ENCODE results near the gene ENTPD1.
"Not testable (repeated sequence)": the region's sequence is repeated elsewhere in the genome, so short reads cannot be mapped to it uniquely, and the experiment has no call there.

ENTPD1 gene

GRCh38 chr10:95759233-95759826, 3.4 kb downstream of the ENTPD1 start:
- DNase-seq, result no peak

- no peak for DNase-seq
Observed at GRCh38 chr10:95761939-95762492, 6.1 kb downstream of the ENTPD1 start.

DNA sequence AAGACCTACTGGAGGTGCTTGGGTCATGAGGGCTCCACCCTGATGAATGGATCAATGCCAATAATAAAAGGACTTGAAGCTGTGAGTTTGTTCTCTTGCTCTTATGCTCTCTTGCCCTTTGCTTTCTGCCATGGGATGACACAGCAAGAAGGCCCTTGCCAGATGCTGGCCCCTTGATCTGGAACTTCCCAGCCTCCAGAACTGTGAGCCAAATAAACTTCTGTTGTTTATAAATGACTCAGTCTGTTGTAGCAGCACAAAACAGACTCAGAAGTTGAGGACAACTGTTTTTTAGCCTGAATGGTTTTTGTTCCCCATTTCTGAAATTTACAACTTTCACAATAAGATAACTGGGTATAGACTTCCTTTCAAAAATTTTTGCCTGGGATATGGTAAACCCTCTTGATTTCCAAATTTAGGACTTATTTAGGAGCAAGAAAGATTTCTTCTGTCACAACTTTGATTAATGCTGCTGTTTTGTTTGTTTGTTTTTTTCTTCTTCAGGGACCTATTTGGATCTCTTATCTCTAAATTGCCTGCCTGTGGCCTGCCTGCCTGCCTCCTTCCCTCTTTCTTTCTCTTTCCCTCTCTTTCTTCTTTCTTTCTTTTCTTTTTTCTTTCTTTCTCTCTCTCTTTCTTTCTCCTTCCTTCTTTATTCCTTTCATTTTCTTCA, 12.1 kb downstream of the ENTPD1 start:
- DNase-seq, result peak; percentile 27 to 61

DNA sequence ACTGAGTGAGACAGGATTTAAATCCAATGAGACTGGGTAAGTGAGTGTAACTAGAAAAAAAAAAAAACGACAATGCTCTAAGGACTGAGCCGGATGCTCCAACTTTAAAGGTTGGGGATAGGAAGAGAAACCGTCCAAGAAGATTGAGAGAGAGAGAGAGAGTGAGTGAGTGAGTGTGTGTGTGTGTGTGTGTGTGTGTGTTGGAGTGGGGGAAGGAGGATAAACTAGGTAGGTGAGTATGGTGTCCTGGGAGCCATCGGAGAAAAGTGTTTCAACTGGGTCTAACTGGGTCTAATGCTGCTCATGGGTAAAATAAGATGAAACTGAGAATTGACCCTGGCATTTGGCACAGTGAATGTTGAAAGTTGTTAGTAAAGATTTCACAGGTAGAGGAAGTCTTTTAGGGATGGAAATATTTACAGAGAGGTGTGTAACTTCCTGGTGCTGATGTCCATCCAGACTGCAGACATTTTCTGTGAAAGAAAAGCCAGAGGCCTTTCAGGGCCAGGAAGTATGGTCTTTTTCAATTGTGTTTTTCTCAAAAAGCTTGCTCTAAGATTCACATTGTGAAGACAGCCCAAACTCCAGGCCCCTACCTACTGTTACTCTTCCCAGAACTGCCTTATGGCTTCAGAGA, 14.2 kb downstream of the ENTPD1 start:
- DNase-seq, result no peak

GRCh38 chr10:95773454-95773853, 17.5 kb downstream of the ENTPD1 start:
- DNase-seq, result not testable (repeated sequence)

GRCh38 chr10:95777638-95778037, 21.7 kb downstream of the ENTPD1 start:
- not testable (repeated sequence) for DNase-seq

DNA sequence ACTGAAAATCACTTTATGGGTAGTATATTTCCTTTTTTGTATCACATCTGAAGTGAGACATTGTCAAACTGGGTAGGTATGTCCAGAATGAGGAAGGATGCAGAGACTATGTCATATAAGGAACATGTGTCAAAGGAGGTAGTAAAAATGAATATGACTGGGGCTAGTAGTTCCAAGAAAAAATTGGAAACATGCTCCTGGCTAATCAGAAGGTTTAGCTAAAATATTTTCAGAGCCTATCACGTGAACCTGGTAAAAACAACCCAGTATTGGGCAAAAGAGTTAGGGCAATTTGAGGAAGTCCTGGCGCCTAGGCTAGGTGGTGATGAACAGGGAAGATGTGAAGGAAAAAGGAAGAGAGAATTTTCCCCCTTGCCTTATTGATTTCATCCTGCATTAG, 26.4 kb downstream of the ENTPD1 start:
- DNase-seq, result no peak

- peak in 1 of 2 donors; percentile 45 for DNase-seq
Observed at GRCh38 chr10:95783741-95784140, 27.8 kb downstream of the ENTPD1 start.

GRCh38 chr10:95784279-95784913, 28.4 kb downstream of the ENTPD1 start:
- no peak for DNase-seq

- DNase-seq, result no peak
Observed at GRCh38 chr10:95785317-95785716, 29.4 kb downstream of the ENTPD1 start.

DNA sequence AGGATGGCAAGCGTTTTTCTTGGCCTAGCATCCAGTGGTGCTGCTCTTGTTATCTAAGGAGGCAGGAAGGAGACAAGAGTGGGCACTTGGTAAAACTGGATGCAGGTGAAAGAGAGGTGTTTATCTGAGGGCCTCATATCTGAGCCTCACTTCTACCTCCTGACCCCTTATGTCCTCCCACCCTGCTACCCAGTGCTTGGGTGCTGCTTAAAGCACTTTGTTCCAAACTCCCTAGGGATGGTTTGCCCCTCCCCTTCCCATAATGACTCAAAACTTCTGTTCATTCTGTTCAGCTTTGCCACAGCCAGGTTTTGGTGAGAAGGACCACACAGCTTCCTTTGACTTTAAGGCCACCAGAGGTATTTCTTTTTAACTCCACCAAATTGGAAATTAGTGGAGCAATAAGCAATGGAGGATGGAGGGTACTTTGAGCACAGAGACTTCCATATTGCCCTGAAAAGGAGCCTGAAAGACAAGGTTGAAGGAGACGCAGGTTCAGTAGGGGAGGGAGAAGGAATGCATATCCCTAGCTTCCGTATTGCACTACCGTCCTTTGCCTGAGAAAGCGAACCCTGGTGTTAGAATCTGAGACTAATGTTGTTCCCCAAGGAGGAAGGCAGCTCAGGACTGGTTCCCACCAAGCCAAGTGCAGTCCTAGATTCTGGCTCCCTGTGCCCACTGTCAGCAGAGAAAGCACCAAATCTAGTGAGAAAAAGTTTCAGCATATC, 30.1 kb downstream of the ENTPD1 start:
- no peak for DNase-seq

- no peak for DNase-seq
Observed at GRCh38 chr10:95787447-95787846, 31.5 kb downstream of the ENTPD1 start.

- DNase-seq, result no peak
Observed at GRCh38 chr10:95788830-95789229, 32.9 kb downstream of the ENTPD1 start.

DNA sequence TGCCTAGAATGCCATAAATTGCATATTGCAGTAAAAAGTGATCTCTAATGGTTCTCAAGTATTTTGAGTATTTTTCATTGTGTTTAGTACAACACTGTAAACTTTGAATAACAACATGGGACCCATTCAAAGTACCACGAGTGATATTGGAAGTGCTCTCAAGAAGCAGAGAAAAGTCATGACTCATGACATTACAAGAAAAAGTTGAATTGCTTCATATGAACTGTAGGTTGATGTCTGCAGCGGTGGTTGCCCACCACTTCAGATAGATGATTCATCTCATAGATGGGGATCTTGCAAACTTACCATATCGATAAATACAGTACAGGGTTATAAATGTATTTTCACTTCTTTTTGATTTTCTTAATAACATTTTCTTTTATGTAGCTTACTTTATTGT, 33.9 kb downstream of the ENTPD1 start:
- DNase-seq, result no peak

DNA sequence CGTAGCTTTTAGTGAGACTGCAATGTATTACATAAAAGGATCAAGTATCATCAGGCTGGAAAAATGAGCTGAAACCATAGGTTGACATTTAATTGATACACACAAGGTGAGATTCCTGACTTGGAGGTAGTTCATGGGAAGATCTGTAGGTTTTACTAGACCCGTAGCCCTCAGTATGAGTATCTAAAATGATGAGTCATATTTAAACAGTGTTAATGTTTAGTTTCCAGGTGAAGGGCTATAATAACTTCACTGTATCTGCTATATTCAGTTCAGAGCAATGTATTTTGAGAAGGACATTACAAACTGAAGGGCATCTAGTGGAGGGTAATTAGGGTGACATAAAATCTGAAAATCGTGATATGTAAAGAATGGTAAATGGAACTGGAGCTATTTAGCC, 35.0 kb downstream of the ENTPD1 start:
- no peak for DNase-seq

GRCh38 chr10:95791425-95791979, 35.5 kb downstream of the ENTPD1 start:
- no peak for DNase-seq

- no peak for DNase-seq
Observed at GRCh38 chr10:95792211-95792780, 36.3 kb downstream of the ENTPD1 start.

DNA sequence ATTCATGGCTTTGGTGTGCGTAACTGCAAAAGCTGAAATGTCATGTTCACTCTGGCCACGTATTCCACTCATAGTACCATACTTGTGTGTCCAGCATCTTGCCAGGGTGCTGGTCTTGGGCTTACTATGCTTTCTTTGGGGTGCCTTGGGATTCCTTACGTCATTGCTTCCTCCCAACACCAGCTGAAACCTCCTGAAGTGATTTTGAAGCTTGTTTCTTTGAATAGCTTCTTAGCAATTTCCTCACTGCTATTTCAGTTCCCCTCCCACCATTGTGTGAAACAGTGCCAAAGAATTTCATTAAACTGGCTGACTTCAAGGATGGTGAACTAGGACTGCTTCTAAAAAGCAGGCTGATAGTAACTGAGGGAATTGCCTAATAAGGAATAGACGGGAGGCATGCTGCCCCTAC, 36.9 kb downstream of the ENTPD1 start:
- no peak for DNase-seq

GRCh38 chr10:95793401-95794045, 37.6 kb downstream of the ENTPD1 start:
- peak in 1 of 2 donors; percentile 59 for DNase-seq

GRCh38 chr10:95794195-95794594, 38.2 kb downstream of the ENTPD1 start:
- DNase-seq, result no peak

GRCh38 chr10:95795602-95796001, 39.6 kb downstream of the ENTPD1 start:
- DNase-seq, result no peak

DNA sequence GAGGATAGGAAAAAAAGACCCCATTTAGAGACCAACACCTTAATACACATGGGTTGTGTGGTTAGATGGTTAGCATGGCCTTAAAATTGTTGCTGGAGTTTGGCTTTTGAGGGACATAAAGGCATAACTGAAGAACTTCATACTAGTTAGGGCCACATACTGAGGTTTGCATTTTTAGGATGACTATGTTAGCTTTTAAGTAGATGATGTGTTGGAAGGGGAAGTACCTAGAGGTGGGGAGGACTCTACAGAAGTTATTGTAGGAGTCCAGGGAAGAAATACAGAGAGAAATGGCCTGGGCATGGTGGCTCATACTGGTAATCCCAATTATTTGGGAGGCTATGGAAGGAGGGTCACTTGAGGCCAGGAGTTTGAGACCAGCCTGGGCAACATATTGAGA, 40.5 kb downstream of the ENTPD1 start:
- no peak for DNase-seq
